ENCODE data around the gene TMEM115. TPM values are rescaled to one million over a fixed set of nuclear protein-coding genes. Genes with fewer than 3 reads are reported as not detected.
A peak's percentile ranks its signal among the peaks of the same experiment; 100 is the strongest.

TMEM115 gene
- total RNA-seq, 2 experiments from 2014 or later = 22.1 to 22.7 TPM

DNA sequence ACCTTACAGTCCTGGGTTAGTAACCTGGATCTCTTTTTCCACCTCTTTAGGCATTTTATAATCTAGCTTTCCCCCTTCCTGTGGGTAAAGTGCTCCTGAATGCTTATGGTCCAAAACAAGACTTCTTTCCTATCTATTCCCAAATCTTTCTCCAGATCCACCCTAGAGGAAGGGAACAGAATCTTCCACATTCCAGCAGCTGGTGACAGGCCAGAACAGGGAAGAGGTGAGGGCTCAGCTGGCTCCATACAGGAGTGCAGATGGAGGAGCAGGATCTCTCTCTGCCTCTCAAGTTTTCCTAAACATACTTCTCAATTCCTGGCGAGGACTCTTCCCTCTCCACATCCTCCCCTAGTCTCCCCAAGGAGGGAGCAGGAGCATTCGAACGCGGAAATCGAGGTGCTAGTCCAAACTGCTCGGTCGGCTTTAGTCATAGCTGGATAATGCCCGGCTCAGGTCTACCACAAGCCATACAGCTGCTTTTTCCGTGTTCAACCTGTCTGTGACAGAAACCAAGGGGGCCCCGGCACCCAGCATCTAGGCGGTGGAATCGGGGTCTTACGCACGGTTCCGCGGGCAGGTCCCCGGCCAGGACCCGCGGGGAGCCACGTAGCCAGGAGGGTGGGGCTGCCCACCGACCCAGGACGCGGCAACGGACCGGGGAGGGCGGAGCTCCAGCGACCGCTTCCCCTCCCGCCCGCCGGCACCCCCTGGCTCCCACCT is 22.7 kb downstream of the TMEM115 start:
- no peaks in the 10 kb centered on the region for H3K9me3 Mint-ChIP-seq
- peaks cover 78% of the 10 kb centered on the region for H3K36me3 Mint-ChIP-seq (ENCODE audit: low read depth)
- ChIA-PET CTCF (interaction anchor here (0.9 to 7.5 kb wide), 18 partner anchors 9 to 276 kb away, joined by 3 to 65 read pairs (median 4); partner anchors contain the start of genes CISH, CYB561D2, GNAI2 and HYAL1), POLR2A (interaction anchor here (0.6 to 32.1 kb wide), 27 partner anchors 6 to 1163 kb away, joined by 3 to 704 read pairs (median 5); partner anchors contain the start of genes C3orf18, CISH, CYB561D2 and DCAF1)
- H3K4me1 Mint-ChIP-seq = peaks cover 61% of the 10 kb centered on the region
- no peak for DNase-seq
- H3K27me3 Mint-ChIP-seq = no peaks in the 10 kb centered on the region
- H3K27ac Mint-ChIP-seq = peak overlapping the region; percentile 94
- peak overlapping the region; percentile 85 for H3K4me3 Mint-ChIP-seq

DNA sequence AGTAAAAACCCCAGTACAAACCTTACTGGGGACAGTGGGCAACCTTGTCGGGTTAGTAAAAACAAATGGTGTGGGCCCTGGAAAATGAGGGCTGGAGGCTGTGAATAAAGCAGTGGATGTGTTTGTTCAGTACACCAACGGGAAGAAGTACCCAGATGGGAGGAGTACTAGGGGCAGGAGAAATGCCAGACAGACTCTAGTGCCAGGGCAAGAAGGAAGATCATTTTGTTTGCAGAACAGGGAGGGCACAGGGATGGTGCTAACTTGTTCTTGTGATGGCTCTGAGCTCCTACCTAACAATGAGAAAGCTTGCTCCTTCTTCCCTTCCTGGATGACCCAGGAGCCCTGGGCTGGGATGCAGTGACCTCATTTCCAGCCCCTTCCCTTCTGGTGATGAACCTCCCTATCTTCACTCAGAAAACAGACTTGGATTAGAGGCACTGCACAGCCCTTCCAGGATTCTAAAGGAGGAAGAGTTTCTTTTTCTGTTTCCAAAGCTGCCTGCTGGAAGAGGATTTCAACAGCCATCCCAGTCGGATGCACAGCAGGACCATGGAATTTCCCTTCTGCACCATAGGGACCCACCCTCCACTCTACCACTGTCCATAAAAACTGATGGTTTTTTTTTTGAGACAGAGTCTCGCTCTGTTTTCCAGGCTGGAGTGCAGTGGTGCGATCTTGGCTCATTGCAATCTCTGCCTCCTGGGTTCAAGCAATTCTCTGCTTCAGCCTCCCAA is 24.8 kb downstream of the TMEM115 start:
- no peaks in the 10 kb centered on the region for H3K27me3 Mint-ChIP-seq
- peaks cover 86% of the 10 kb centered on the region for H3K36me3 Mint-ChIP-seq (ENCODE audit: low read depth)
- H3K27ac Mint-ChIP-seq = peak overlapping the region; percentile 86
- H3K4me3 Mint-ChIP-seq = peak overlapping the region; percentile 51
- no peaks in the 10 kb centered on the region for H3K9me3 Mint-ChIP-seq
- DNase-seq = no peak
- peaks cover 59% of the 10 kb centered on the region for H3K4me1 Mint-ChIP-seq
- CTCF ChIA-PET = interaction anchor here (0.8 to 7.5 kb wide), 2 partner anchors 12 to 42 kb away, joined by 4 to 61 read pairs; partner anchors contain the start of genes HYAL2 and IFRD2
- POLR2A ChIA-PET = interaction anchor here (1.4 to 32.1 kb wide), 6 partner anchors 6 to 272 kb away, joined by 3 to 704 read pairs (median 295); partner anchors contain the start of genes C3orf18, CISH, CYB561D2 and GNAI2

DNA sequence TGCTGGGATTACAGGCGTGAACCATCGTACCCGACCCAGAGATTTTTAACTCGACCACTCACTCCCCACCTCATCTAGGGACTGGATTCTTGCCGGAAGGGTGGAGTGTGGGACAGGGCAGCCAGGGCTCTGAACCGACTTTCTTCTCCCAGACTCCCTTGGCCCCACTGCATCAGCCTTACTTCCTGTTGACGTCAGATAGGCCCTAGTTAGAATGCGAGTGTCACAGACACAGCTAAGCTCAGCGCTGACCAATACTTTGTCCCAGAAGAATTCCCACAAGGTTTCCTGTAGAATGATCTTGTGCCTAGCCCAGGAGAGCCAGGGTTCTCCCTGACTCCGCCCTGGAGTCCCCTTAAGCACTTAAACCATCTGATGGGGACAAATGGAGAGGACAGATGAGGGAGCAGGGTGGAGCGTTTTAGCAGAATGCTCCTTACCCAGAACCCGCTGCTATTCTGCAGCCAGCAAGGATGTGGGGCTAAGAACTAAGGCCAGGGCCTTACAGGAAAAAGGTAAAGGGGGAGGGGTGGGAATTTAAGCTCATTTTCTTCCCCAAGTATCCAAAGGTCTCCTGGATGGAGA is 25.5 kb downstream of the TMEM115 start:
- Mint-ChIP-seq H3K27me3 (no peaks in the 10 kb centered on the region), H3K36me3 (ENCODE audit: low read depth) (peaks cover 83% of the 10 kb centered on the region), H3K27ac (peak overlapping the region; percentile 86), H3K9me3 (no peaks in the 10 kb centered on the region), H3K4me1 (peaks cover 56% of the 10 kb centered on the region), H3K4me3 (peak overlapping the region; percentile 51)
- CTCF ChIA-PET = interaction anchor here (7.5 kb wide), 1 partner anchor 11 kb away, joined by 61 read pairs; the partner anchor contains the start of gene HYAL2
- POLR2A ChIA-PET = interaction anchor here (1.4 to 32.1 kb wide), 6 partner anchors 6 to 273 kb away, joined by 3 to 704 read pairs (median 295); partner anchors contain the start of genes C3orf18, CISH, CYB561D2 and GNAI2
- DNase-seq = no peak

DNA sequence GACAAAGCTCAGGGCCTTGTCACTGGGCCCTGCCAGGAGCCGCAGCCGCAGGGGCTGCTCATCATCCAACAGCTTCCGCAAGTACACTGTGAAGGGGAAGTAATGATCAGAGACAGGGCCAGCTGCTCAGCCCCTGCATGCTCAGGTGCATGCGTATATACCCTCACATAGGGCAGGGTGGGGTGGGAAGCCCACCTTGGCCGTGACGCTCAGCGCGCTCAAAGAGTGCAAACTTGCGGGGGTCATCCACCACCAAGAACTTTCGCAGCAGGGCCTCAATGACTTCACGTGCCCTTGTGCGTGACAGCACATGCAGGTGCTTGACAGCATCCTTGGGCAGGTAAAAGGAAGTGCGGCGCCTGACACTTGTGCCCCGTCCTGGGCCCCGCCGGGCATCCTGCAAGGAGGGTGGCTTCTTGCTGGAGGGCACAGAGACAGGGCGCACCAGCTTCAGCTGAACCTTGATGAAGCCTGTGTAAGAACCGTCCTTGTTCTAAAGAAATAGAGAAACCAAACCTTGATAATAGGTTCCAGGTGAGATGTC is 27.9 kb downstream of the TMEM115 start:
- Mint-ChIP-seq H3K36me3 (ENCODE audit: low read depth) (peaks cover 69% of the 10 kb centered on the region), H3K9me3 (no peaks in the 10 kb centered on the region), H3K4me1 (peaks cover 66% of the 10 kb centered on the region), H3K27ac (no peak overlapping the region), H3K4me3 (no peak overlapping the region), H3K27me3 (no peaks in the 10 kb centered on the region)
- ChIA-PET CTCF (interaction anchor here (0.6 to 7.5 kb wide), 4 partner anchors 9 to 39 kb away, joined by 3 to 61 read pairs (median 4); partner anchors contain the start of genes HYAL2, HYAL3, IFRD2 and NAA80), POLR2A (interaction anchor here (1.7 to 32.1 kb wide), 4 partner anchors 3 to 39 kb away, joined by 7 to 704 read pairs (median 427); partner anchors contain the start of genes CYB561D2, HYAL2, HYAL3 and IFRD2)
- no peak for DNase-seq

DNA sequence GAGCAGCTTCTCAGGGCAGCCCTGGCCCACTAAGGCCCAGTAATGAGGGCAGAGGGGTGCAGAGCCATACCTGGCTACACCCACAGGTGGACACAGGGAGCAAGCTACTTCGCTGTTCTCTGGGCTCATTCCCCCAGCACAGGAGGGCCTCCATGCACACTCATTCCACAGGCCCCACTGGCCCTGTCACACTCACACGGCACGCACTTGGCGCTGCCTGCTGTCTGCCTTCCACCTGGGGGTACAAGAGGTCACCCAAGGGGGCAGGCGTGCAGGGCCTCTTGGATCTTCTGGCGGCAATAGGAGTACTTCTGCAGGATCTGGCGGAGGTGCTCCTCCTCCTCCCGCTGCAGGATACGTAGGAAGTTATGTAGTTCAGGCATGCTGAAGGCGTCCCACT is 29.0 kb downstream of the TMEM115 start:
- CTCF ChIA-PET = interaction anchor here (0.6 kb wide), 1 partner anchor 16 kb away, joined by 3 read pairs; no protein-coding TSS in a partner anchor
- POLR2A ChIA-PET = interaction anchor here (1.0 to 32.1 kb wide), 4 partner anchors 2 to 31 kb away, joined by 3 to 704 read pairs (median 354); partner anchors contain the start of genes CYB561D2, HYAL2, HYAL3 and NAA80
- Mint-ChIP-seq H3K27ac (no peak overlapping the region), H3K4me1 (peaks cover 58% of the 10 kb centered on the region), H3K4me3 (no peak overlapping the region), H3K36me3 (ENCODE audit: low read depth) (peaks cover 58% of the 10 kb centered on the region), H3K9me3 (no peaks in the 10 kb centered on the region), H3K27me3 (no peaks in the 10 kb centered on the region)
- no peak for DNase-seq

DNA sequence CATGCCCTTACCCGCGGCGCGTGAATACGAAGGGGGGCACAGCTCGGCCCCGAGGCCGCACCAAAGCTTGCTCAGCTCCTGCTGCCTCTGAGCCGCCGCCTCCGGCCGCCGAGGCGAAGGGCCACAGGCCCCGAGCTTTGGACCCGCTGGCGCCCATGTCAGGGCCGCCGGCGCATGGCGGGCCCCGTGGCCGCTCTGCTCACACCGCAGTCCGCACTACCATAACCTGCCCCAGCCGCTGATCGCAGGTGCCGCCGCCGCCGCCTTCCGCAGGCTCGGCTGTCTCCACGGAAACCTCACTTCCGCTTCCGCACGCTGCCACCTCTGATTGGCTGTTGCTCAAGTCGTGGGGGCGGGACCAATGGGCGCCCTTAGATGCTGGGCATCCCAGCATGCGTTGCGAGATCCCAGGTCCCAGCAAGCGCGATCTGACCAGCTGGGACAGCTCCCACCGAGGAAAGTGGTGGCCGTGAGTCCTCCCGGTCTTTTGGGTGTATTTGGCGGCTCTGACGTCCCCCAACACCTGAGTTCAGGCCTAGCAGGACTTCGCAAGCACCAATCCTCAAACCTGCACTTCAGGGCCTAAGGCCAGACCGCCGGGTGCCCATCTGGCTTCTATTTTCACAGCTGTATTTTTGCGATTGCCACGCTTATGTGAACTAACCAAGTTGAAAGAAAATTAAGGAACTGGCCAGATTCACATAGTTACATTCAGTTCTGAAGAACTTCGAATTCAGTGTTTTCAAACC is 31.2 kb downstream of the TMEM115 start, which contains the start of gene TUSC2:
Gene TUSC2 (minus strand): TSS at position 281 of the 749 bp plus-strand sequence. CDS start 124 bp downstream, at position 157.
- no peaks in the 10 kb centered on the region for H3K27me3 Mint-ChIP-seq
- CTCF ChIA-PET = interaction anchor here (0.7 to 2.9 kb wide), 6 partner anchors 9 to 81 kb away, joined by 3 to 23 read pairs (median 4); partner anchors contain the start of gene RASSF1
- POLR2A ChIA-PET = interaction anchor here (0.9 to 32.1 kb wide), 10 partner anchors 0 to 241 kb away, joined by 3 to 704 read pairs (median 7); partner anchors contain the start of genes CYB561D2, GNAI2, HEMK1 and HYAL2
- H3K36me3 Mint-ChIP-seq (ENCODE audit: low read depth) = peaks cover 39% of the 10 kb centered on the region
- H3K27ac Mint-ChIP-seq = peak within 1 kb of the TSS; percentile 79
- peak; percentile 97 for DNase-seq
- peaks cover 46% of the 10 kb centered on the region for H3K4me1 Mint-ChIP-seq
- H3K4me3 Mint-ChIP-seq = peak within 1 kb of the TSS; percentile 93
- no peaks in the 10 kb centered on the region for H3K9me3 Mint-ChIP-seq

DNA sequence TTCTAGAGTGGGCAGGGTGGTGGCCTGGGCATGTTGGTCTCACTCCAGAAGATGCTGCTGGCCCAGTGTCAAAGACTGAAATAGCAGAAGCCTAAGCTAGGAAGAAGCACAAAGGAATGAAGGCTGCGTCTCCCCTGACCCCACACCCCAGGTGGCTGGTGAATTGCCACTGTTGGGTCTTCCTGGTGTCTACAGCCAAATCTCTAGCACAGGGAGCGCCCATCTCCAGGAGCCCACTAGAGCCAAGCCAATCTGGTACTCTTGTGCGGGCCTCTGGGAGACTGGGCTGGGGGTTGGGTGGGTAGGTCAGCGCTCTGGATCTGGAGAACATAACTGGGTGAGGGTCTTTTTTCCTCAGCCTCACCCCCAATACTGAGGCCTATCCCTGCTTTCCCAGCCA is 32.2 kb downstream of the TMEM115 start:
- ChIA-PET CTCF (interaction anchor here (0.6 to 2.9 kb wide), 3 partner anchors 10 to 20 kb away, joined by 3 to 23 read pairs (median 4); no protein-coding TSS in a partner anchor), POLR2A (interaction anchor here (1.1 to 32.1 kb wide), 7 partner anchors 1 to 100 kb away, joined by 4 to 704 read pairs (median 22); partner anchors contain the start of genes CYB561D2, HYAL2, HYAL3 and IFRD2)
- DNase-seq = no peak
- H3K27me3 Mint-ChIP-seq = no peaks in the 10 kb centered on the region
- H3K27ac Mint-ChIP-seq = peak overlapping the region; percentile 26
- peaks cover 31% of the 10 kb centered on the region for H3K36me3 Mint-ChIP-seq (ENCODE audit: low read depth)
- H3K9me3 Mint-ChIP-seq = no peaks in the 10 kb centered on the region
- peaks cover 39% of the 10 kb centered on the region for H3K4me1 Mint-ChIP-seq
- peak overlapping the region; percentile 93 for H3K4me3 Mint-ChIP-seq

DNA sequence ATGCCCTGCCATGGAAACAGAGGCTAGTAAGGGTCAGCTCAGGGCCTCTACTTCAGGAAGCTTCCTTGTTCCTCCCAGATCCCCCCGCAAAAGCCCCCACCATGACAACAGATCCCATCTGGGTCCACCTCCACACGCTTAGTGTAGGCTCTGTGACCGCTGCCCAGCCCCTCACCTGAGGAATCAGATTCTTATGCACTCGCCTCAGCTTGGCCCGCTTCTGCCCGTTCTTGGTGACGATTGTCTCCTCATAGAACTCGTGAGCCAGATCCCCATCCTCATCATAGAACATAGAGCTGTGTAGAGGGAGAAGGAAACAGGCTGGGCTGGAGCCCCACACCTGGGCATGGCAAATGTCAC is 33.2 kb downstream of the TMEM115 start:
- ChIA-PET CTCF (interaction anchor here (2.9 to 6.7 kb wide), 2 partner anchors 11 to 27 kb away, joined by 23 to 82 read pairs; partner anchors contain the start of genes HYAL3 and NAA80), POLR2A (interaction anchor here (31.7 kb wide), 1 partner anchor 16 kb away, joined by 704 read pairs; the partner anchor contains the start of genes CYB561D2, NPRL2, RASSF1 and TUSC2)
- no peaks in the 10 kb centered on the region for H3K27me3 Mint-ChIP-seq
- no peaks in the 10 kb centered on the region for H3K9me3 Mint-ChIP-seq
- peaks cover 27% of the 10 kb centered on the region for H3K36me3 Mint-ChIP-seq (ENCODE audit: low read depth)
- no peak overlapping the region for H3K27ac Mint-ChIP-seq
- peaks cover 35% of the 10 kb centered on the region for H3K4me1 Mint-ChIP-seq
- peak overlapping the region; percentile 13 for H3K4me3 Mint-ChIP-seq
- no peak for DNase-seq

DNA sequence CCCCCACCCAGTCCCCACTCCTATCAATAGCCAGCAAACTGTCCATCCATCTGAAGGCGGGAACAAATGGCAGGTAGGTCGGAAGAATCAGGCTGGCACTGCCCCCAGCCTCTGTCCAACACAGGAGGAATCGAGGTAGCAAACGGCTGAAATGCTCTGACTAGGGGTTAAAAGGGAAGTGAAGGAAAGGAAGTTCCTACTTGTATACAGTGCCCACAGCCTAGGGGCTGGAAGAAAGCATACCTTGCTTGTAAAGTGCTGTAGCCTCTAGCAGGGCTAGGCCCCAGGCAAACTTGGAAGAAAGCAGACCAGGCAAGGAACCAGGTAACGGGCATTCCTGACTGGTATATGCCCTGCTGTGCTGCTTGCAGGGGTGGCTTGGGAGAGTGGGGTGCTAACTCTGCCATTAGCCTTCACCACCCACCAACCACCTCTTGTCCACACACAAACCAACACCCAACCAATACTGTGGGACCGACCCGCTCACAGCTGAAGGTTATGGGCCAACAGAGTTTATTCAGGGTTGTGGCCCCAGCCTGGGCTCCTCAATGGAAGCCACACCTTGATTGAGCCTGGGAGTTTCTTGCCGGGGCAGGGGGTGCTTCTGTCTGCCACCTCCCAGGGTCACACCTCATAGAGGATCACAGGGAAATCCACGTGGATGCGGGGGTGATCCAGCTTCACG is 33.7 kb downstream of the TMEM115 start:
- ChIA-PET CTCF (interaction anchor here (1.5 to 6.7 kb wide), 6 partner anchors 10 to 131 kb away, joined by 7 to 82 read pairs (median 10); partner anchors contain the start of genes HYAL1, HYAL3, IFRD2 and NAA80), POLR2A (interaction anchor here (31.7 kb wide), 1 partner anchor 17 kb away, joined by 704 read pairs; the partner anchor contains the start of genes CYB561D2, NPRL2, RASSF1 and TUSC2)
- peaks cover 22% of the 10 kb centered on the region for H3K36me3 Mint-ChIP-seq (ENCODE audit: low read depth)
- H3K27ac Mint-ChIP-seq = no peak overlapping the region
- no peak for DNase-seq
- no peak overlapping the region for H3K4me3 Mint-ChIP-seq
- no peaks in the 10 kb centered on the region for H3K27me3 Mint-ChIP-seq
- peaks cover 31% of the 10 kb centered on the region for H3K4me1 Mint-ChIP-seq
- H3K9me3 Mint-ChIP-seq = no peaks in the 10 kb centered on the region

DNA sequence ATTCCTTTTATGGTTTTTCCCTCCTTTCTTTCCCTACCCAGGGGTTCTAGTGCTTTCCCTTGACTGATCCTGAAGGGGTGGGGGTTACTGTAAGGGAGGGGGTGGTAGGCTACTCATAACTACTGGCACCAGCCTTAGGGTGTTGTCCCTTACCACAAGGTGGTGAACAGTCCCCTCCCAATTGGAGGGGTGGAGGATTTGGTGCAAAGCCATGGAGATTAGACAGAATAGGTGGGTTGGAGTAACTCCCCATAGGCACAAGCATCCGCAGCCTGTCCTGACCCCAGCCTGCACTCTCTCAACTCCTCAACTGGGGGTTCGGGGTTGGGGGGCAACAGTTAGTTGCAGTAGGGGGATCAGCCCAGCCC is 34.2 kb downstream of the TMEM115 start:
- H3K36me3 Mint-ChIP-seq (ENCODE audit: low read depth) = peaks cover 17% of the 10 kb centered on the region
- no peaks in the 10 kb centered on the region for H3K27me3 Mint-ChIP-seq
- H3K4me1 Mint-ChIP-seq = peaks cover 35% of the 10 kb centered on the region
- CTCF ChIA-PET = interaction anchor here (0.7 to 6.7 kb wide), 11 partner anchors 10 to 131 kb away, joined by 3 to 82 read pairs (median 7); partner anchors contain the start of genes HYAL1, HYAL3, IFRD2 and NAA80
- no peaks in the 10 kb centered on the region for H3K9me3 Mint-ChIP-seq
- no peak for DNase-seq
- POLR2A ChIA-PET = interaction anchor here (1.8 to 31.7 kb wide), 3 partner anchors 18 to 33 kb away, joined by 8 to 704 read pairs (median 21); partner anchors contain the start of genes CYB561D2, HYAL3, IFRD2 and NAA80
- no peak overlapping the region for H3K4me3 Mint-ChIP-seq
- no peak overlapping the region for H3K27ac Mint-ChIP-seq

All from activated CD4-positive, alpha-beta memory T cell treated with anti-CD3 and anti-CD28 coated beads, Interleukin-2, amount 10 ng/mL, durations not matched to agents 7 days and 5 days (primary cell).